ENCODE measurements around the gene FMO1. TPM values are rescaled to one million over a fixed set of nuclear protein-coding genes. Genes with fewer than 3 reads are reported as not detected.

FMO1 gene
- total RNA-seq, 1 experiment from 2014 or later, result not detected

GRCh38 chr1:171258943-171259342 is 10.6 kb downstream of the FMO1 start (continued):
- TF ChIP-seq ATF6 (CRISPR knock-in tag; IDR thresholded peaks at IDR 0.05), result no peak
- no peak for TF ChIP-seq ZBTB43 (CRISPR knock-in tag; IDR thresholded peaks at IDR 0.05)
- no peak for TF ChIP-seq CREM (CRISPR knock-in tag; IDR thresholded peaks at IDR 0.05)
- no peak for TF ChIP-seq ZNF512 (CRISPR knock-in tag; IDR thresholded peaks at IDR 0.05; ENCODE audit: borderline replicate concordance)
- TF ChIP-seq CTCF (IDR thresholded peaks at IDR 0.05), result no peak
- no peak for TF ChIP-seq NR1H2 (CRISPR knock-in tag; IDR thresholded peaks at IDR 0.05)
- no peak for TF ChIP-seq ZNF416 (CRISPR knock-in tag; IDR thresholded peaks at IDR 0.05)
- TF ChIP-seq ZNF317 (CRISPR knock-in tag; IDR thresholded peaks at IDR 0.05; ENCODE audit: borderline replicate concordance, low read depth), result no peak

- Mint-ChIP-seq H3K9me3 (no peaks in the 10 kb centered on the region), H3K4me3 (no peak overlapping the region), H3K27ac (no peak overlapping the region), H3K4me1 (peaks cover 9% of the 10 kb centered on the region), H3K36me3 (no peaks in the 10 kb centered on the region), H3K27me3 (ENCODE audit: low read depth) (no peaks in the 10 kb centered on the region)
- POLR2A ChIA-PET, result no interaction called here
- no peak for ATAC-seq
- CTCF ChIA-PET, result interaction anchor here (0.6 to 2.2 kb wide), 3 partner anchors 16 to 1775 kb away, joined by 3 to 8 read pairs (median 5); partner anchors contain the start of gene FMO4
- no peak for TF ChIP-seq FOXP4 (CRISPR knock-in tag; IDR thresholded peaks at IDR 0.05)
- no peak for DNase-seq (ENCODE audit: low spot score)
Observed at GRCh38 chr1:171261336-171261735, 13.0 kb downstream of the FMO1 start.

GRCh38 chr1:171263901-171264300 is 15.6 kb downstream of the FMO1 start:
- H3K27me3 Mint-ChIP-seq (ENCODE audit: low read depth), result no peaks in the 10 kb centered on the region
- ChIA-PET CTCF (interaction anchor here (0.6 to 1.1 kb wide), 2 partner anchors 8 to 50 kb away, joined by 4 to 5 read pairs; partner anchors contain the start of gene FMO4), POLR2A (no interaction called here)
- no peak overlapping the region for H3K27ac Mint-ChIP-seq
- ATAC-seq (no peak), DNase-seq (ENCODE audit: low spot score) (no peak)
- no peaks in the 10 kb centered on the region for H3K36me3 Mint-ChIP-seq
- peaks cover 18% of the 10 kb centered on the region for H3K4me1 Mint-ChIP-seq
- peaks cover 6% of the 10 kb centered on the region for H3K9me3 Mint-ChIP-seq
- no peak overlapping the region for H3K4me3 Mint-ChIP-seq
- TF ChIP-seq ZNF671 (CRISPR knock-in tag; IDR thresholded peaks at IDR 0.05) (no peak), ARID4B (CRISPR knock-in tag; IDR thresholded peaks at IDR 0.05; ENCODE audit: borderline replicate concordance) (no peak), OVOL2 (CRISPR knock-in tag; IDR thresholded peaks at IDR 0.05; ENCODE audit: borderline replicate concordance) (no peak), FOXJ3 (CRISPR knock-in tag; IDR thresholded peaks at IDR 0.05; ENCODE audit: borderline replicate concordance) (no peak), USF1 (CRISPR knock-in tag; IDR thresholded peaks at IDR 0.05) (no peak), ATF1 (CRISPR knock-in tag; IDR thresholded peaks at IDR 0.05) (no peak), ATF2 (CRISPR knock-in tag; IDR thresholded peaks at IDR 0.05; ENCODE audit: borderline replicate concordance, low read depth) (no peak)
